Gastrocnemius medialis (tissue), 4 donors: Measurements from ENCODE around the gene RPS4Y1. TPM values are rescaled to one million over a fixed set of nuclear protein-coding genes. Genes with fewer than 3 reads are reported as not detected.
"Not testable (repeated sequence)": the region's sequence is repeated elsewhere in the genome, so short reads cannot be mapped to it uniquely, and the experiment has no call there.

Experiments used
- ATAC-seq, 2 donors: fragments of 150-250 bp; one replicate each; pipeline ENCODE4 v1.9.1; 2016
- DNase-seq, 2 donors: peaks; one replicate each; pipeline ENCODE4 v3.0.0-alpha.2; 2019
- H3K27ac ChIP-seq, 4 donors: fragments of 200-600 bp; sonication (generic); 1 replicate in 1 of 4; 2 replicates in 3 of 4; pipeline ENCODE4 v1.5.1; 2016 to 2018; ENCODE audit warnings: mild to moderate bottlenecking in 2 of 4, moderate library complexity in 1 of 4
- H3K27me3 ChIP-seq, 3 donors: fragments of 200-600 bp; sonication (generic) in 2 of 3; 1 replicate in 1 of 3; 2 replicates in 2 of 3; pipeline versions ENCODE4 v1.5.1 to v1.6.0; 2016 to 2019; ENCODE audit warnings: mild to moderate bottlenecking in 1 of 3, moderate library complexity in 1 of 3
- H3K36me3 ChIP-seq, 2 donors: fragments of 200-600 bp; sonication (generic) in 1 of 2; one replicate each; pipeline ENCODE4 v1.5.1; 2017 to 2018
- H3K4me1 ChIP-seq, 2 donors: fragments of 200-600 bp; sonication (generic) in 1 of 2; one replicate each; pipeline ENCODE4 v1.5.1; 2016 to 2017; ENCODE audit warnings: mild to moderate bottlenecking in 2 of 2
- H3K4me3 ChIP-seq, 4 donors: fragments of 200-600 bp; sonication (generic) in 3 of 4; 1 replicate in 1 of 4; 2 replicates in 3 of 4; pipeline ENCODE4 v1.5.1; 2016 to 2019; ENCODE audit warnings: mild to moderate bottlenecking in 2 of 4
- H3K9me3 ChIP-seq, 3 donors: fragments of 200-600 bp; sonication (generic) in 2 of 3; 1 replicate in 1 of 3; 2 replicates in 2 of 3; pipeline ENCODE4 v1.5.1; 2016 to 2019
- CTCF ChIP-seq, 5 experiments: fragments of 450-650 bp in 3 of 5; fragments of 200-600 bp in 2 of 5; sonication (generic) in 2 of 5; IDR thresholded peaks in 4 of 5; conservative IDR thresholded peaks in 1 of 5; 1 replicate in 4 of 5; 2 replicates in 1 of 5; pipeline ENCODE4 v1.5.1; 2016 to 2019; ENCODE audit warnings: antibody characterized with exemption in 5 of 5, mild to moderate bottlenecking in 3 of 5, moderate library complexity in 3 of 5
- POLR2A ChIP-seq, 2 donors: fragments of 450-650 bp; IDR thresholded peaks; one replicate each; pipeline ENCODE4 v1.6.1; 2017; ENCODE audit warnings: antibody characterized with exemption in 2 of 2, mild to moderate bottlenecking in 2 of 2, moderate library complexity in 2 of 2
- in situ Hi-C, 4 donors: fragments of 200-750 bp; cut with MboI; loops; one replicate each; pipeline versions ENCODE4 v1.15.0 to v1.8.0; 2017; ENCODE audit warnings: low sequenced_read_pairs in 4 of 4
- intact Hi-C: fragments of 100-400 bp; cut with DNase I; formaldehyde crosslinking; loops from one replicate; pipeline ENCODE4 v1.15.1; 2023; ENCODE audit warnings: low total_unique reads
- total RNA-seq, 4 donors: library from RNA; depleted of rRNA; stranded (reverse); fragments of >200 nt; gene quantifications; one replicate each; pipeline versions ENCODE4 v1.1.0 to v1.2.3, GENCODE V29; 2016

Gene RPS4Y1
- 100 to 1,000 TPM in 2 of 4 donors, not detected in 2; 159 to 174 TPM for total RNA-seq

GRCh38 chrY:2841471-2841893, at the start of gene RPS4Y1:
RPS4Y1 (plus strand) TSS chrY:2841602; CDS start chrY:2841625, 23 bp downstream.
- no peaks in the 10 kb centered on the region for H3K4me1 ChIP-seq
- TF ChIP-seq POLR2A (IDR thresholded peaks at IDR 0.05) (no peak), CTCF (IDR thresholded peaks at IDR 0.05 in 4 of 5, conservative IDR thresholded peaks at IDR 0.05 in 1 of 5) (no peak)
- ATAC-seq (peak; percentile 77 to 99), DNase-seq (peak; percentile 5 to 19)
- no peaks in the 10 kb centered on the region for H3K27me3 ChIP-seq
- no peaks in the 10 kb centered on the region for H3K9me3 ChIP-seq
- H3K4me3 ChIP-seq = peak within 1 kb of the TSS in 2 of 4 donors; percentile 63 to 77
- intact Hi-C loops = no loop called here
- peak within 1 kb of the TSS in 2 of 4 donors; percentile 73 to 77 for H3K27ac ChIP-seq
- no peaks in the 10 kb centered on the region for H3K36me3 ChIP-seq
- in situ Hi-C loops = no loop called here

DNA sequence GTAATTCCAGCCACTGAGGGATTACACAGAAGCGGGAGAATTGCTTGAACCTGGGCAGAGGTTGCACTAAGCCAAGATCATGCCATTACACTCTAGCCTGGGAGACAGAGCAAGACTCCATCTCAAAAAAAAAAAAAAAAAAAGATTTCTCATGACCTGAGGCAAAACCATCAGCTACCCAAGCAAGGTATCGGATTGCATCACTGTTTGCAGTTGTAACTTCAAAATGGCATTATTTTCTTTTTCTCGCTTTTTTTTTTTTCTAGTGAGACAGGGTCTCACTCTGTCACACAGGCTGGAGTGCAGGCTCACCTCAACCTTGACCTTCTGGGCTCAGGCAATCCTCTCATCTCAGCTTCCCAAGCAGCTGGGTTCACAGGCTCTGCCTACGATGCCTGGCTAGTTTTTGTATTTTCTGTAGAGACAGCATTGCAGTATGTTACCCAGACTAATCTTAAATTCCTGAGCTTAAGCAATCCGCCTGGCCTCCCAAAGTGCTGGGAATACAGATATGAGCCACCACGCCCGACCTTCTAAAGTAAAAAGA, 44.4 kb upstream of the RPS4Y1 start:
- no peak overlapping the region for H3K4me3 ChIP-seq
- no peak overlapping the region for H3K27ac ChIP-seq
- no peaks in the 10 kb centered on the region for H3K36me3 ChIP-seq
- in situ Hi-C loops (no loop called here), intact Hi-C loops (no loop called here)
- H3K9me3 ChIP-seq = no peaks in the 10 kb centered on the region
- no peaks in the 10 kb centered on the region for H3K27me3 ChIP-seq
- H3K4me1 ChIP-seq = no peaks in the 10 kb centered on the region
- TF ChIP-seq CTCF (IDR thresholded peaks at IDR 0.05 in 4 of 5, conservative IDR thresholded peaks at IDR 0.05 in 1 of 5) (no peak), POLR2A (IDR thresholded peaks at IDR 0.05) (no peak)
- no peak for DNase-seq
- no peak for ATAC-seq

GRCh38 chrY:2797991-2798390, 43.4 kb upstream of the RPS4Y1 start:
- in situ Hi-C loops = no loop called here
- H3K9me3 ChIP-seq = no peaks in the 10 kb centered on the region
- no peaks in the 10 kb centered on the region for H3K27me3 ChIP-seq
- no peak for ATAC-seq
- DNase-seq = no peak
- intact Hi-C loops = no loop called here
- H3K4me3 ChIP-seq = no peak overlapping the region
- TF ChIP-seq POLR2A (IDR thresholded peaks at IDR 0.05) = no peak
- TF ChIP-seq CTCF (IDR thresholded peaks at IDR 0.05 in 4 of 5, conservative IDR thresholded peaks at IDR 0.05 in 1 of 5) = no peak
- H3K27ac ChIP-seq = no peak overlapping the region
- no peaks in the 10 kb centered on the region for H3K36me3 ChIP-seq
- no peaks in the 10 kb centered on the region for H3K4me1 ChIP-seq

DNA sequence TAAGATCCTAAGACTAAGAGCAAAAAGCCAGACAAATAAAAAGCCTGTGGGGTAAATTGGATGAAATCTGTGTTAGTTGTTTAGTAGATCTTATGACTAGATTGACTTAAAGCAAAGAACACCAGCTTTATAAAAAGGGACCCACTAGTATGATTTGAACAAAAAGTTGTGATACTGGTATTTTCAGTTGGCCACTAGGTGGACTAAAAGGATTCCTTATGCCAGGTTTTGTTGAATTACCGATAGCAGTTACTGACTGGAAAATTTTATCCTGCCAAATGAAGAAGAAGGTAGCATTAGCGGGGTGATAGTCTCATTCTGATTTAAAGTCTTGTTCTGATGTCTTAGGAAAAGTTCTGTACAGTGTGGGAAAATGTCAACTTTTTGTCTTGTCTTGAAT, 41.2 kb upstream of the RPS4Y1 start:
- Histone ChIP-seq H3K27me3 (no peaks in the 10 kb centered on the region), H3K27ac (no peak overlapping the region), H3K4me1 (no peaks in the 10 kb centered on the region), H3K36me3 (no peaks in the 10 kb centered on the region), H3K9me3 (no peaks in the 10 kb centered on the region), H3K4me3 (no peak overlapping the region)
- DNase-seq (no peak), ATAC-seq (no peak)
- in situ Hi-C loops = no loop called here
- intact Hi-C loops = no loop called here
- TF ChIP-seq POLR2A (IDR thresholded peaks at IDR 0.05) (no peak), CTCF (IDR thresholded peaks at IDR 0.05 in 4 of 5, conservative IDR thresholded peaks at IDR 0.05 in 1 of 5) (no peak)

GRCh38 chrY:2817146-2817896, 24.1 kb upstream of the RPS4Y1 start:
- in situ Hi-C loops, H3K36me3 ChIP-seq, H3K4me3 ChIP-seq, H3K27me3 ChIP-seq, H3K4me1 ChIP-seq, H3K9me3 ChIP-seq, intact Hi-C loops, DNase-seq, ATAC-seq, H3K27ac ChIP-seq: not testable (repeated sequence)
